Neutrophil (primary cell): ENCODE results near the gene LRP11.
"Not testable (repeated sequence)": the region's sequence is repeated elsewhere in the genome, so short reads cannot be mapped to it uniquely, and the experiment has no call there.

Experiments used
- H3K27ac ChIP-seq: fragments of 200-600 bp; sonication (generic); 2 replicates; pipeline ENCODE4 v1.5.1; 2016; ENCODE audit warnings: mild to moderate bottlenecking, moderate library complexity
- H3K27me3 ChIP-seq: fragments of 200-600 bp; sonication (generic); 2 replicates; pipeline ENCODE4 v1.6.0; 2016; ENCODE audit warnings: mild to moderate bottlenecking
- H3K36me3 ChIP-seq: fragments of 200-600 bp; sonication (generic); 2 replicates; pipeline ENCODE4 v1.5.1; 2017
- H3K4me1 ChIP-seq, 2 experiments: fragments of 200-600 bp in 1 of 2; sonication (generic) in 1 of 2; 1 replicate in 1 of 2; 2 replicates in 1 of 2; pipeline versions ENCODE4 v1.5.1 to v1.6.1; 2013 to 2016; ENCODE audit warnings: low read depth in 1 of 2, low read length in 1 of 2, mild to moderate bottlenecking in 1 of 2, moderate library complexity in 1 of 2; ENCODE audit not compliant: control insufficient read depth in 1 of 2, insufficient read depth in 1 of 2
- H3K4me3 ChIP-seq, 2 experiments: fragments of 200-600 bp in 1 of 2; sonication (generic) in 1 of 2; 1 replicate in 1 of 2; 2 replicates in 1 of 2; pipeline ENCODE4 v1.5.1; 2013 to 2016; ENCODE audit warnings: low read depth in 1 of 2, low read length in 1 of 2, mild to moderate bottlenecking in 1 of 2, moderate library complexity in 1 of 2
- H3K9me3 ChIP-seq: fragments of 200-600 bp; sonication (generic); 2 replicates; pipeline ENCODE4 v1.5.1; 2016
- CTCF ChIP-seq: fragments of 200-600 bp; sonication (generic); IDR thresholded peaks from 2 replicates; pipeline ENCODE4 v1.5.1; 2016; ENCODE audit warnings: antibody characterized with exemption

Gene LRP11

GRCh38 chr6:149895833-149896271, 31.7 kb upstream of the LRP11 start:
- H3K27ac ChIP-seq = no peak overlapping the region
- no peaks in the 10 kb centered on the region for H3K4me1 ChIP-seq
- no peaks in the 10 kb centered on the region for H3K36me3 ChIP-seq

GRCh38 chr6:149895048-149895590, 31.0 kb upstream of the LRP11 start:
- H3K4me1 ChIP-seq = no peaks in the 10 kb centered on the region
- no peak for TF ChIP-seq CTCF
- H3K27me3 ChIP-seq = no peaks in the 10 kb centered on the region
- H3K27ac ChIP-seq = no peak overlapping the region
- H3K9me3 ChIP-seq = no peaks in the 10 kb centered on the region
- no peaks in the 10 kb centered on the region for H3K36me3 ChIP-seq
- no peak overlapping the region for H3K4me3 ChIP-seq

More at GRCh38 chr6:149895833-149896271, 31.7 kb upstream of the LRP11 start:
- no peak for TF ChIP-seq CTCF
- Histone ChIP-seq H3K27me3 (no peaks in the 10 kb centered on the region), H3K4me3 (no peak overlapping the region), H3K9me3 (no peaks in the 10 kb centered on the region)

DNA sequence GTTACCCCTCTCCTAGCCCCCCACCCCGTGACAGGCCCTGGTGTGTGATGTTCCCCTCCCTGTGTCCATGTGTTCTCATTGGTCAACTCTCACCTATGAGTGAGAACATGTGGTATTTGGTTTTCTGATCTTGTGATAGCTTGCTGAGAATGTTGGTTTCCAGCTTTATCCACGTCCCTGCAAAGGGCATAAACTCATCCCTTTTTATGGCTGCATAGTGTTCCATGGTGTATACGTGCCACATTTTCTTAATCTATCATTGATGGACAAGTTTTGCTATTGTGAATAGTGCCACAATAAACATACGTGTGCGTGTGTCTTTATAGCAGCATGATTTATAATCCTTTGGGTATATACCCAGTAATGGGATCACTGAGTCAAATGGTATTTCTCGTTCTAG, 27.7 kb upstream of the LRP11 start:
- H3K27me3 ChIP-seq, H3K27ac ChIP-seq, H3K4me1 ChIP-seq, H3K9me3 ChIP-seq, H3K4me3 ChIP-seq, H3K36me3 ChIP-seq: not testable (repeated sequence)

DNA sequence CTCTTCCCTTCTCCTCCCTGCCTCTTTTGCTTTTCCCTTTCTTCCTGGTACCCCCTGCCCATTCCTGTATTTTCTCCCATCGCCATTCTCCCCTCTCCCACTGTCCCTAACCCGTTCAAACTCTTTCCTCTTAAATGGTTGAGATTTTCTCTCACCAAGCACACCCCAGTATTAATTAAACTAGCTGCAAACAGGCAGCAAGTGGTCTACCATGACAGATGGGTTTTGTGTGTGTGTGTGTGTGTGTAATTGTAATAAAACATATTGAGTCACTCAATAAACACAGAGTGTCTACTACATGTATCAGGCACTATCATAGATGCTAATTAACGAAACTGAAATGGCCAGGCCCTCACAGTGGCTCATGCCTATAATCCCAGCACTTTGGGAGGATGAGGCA, 27.1 kb upstream of the LRP11 start:
- Histone ChIP-seq H3K27ac (no peak overlapping the region), H3K9me3 (no peaks in the 10 kb centered on the region), H3K4me1 (no peaks in the 10 kb centered on the region), H3K36me3 (no peaks in the 10 kb centered on the region), H3K27me3 (peaks cover 4% of the 10 kb centered on the region), H3K4me3 (no peak overlapping the region)
- TF ChIP-seq CTCF = no peak

DNA sequence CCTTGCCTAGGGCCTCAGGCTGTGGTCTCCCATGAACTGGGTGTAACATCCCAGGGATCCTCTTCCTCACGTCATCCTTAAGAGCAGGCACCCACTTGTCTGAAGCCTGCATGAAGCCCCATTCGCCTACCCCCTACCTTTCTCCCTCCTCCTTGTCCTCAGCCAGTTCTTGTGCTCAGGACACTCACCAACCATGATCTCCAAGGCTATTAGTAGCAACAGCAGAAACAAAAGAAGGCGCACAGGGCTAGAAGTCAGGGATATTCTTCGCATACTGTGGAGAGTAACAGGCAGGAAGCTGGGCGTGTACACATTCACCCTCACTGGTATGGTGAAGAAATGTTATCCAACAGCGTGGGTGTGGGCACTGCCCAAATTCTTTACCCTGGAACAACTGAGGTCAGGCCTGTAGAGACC, 26.5 kb upstream of the LRP11 start:
- H3K27ac ChIP-seq = no peak overlapping the region
- no peaks in the 10 kb centered on the region for H3K36me3 ChIP-seq
- TF ChIP-seq CTCF = no peak
- no peaks in the 10 kb centered on the region for H3K4me1 ChIP-seq
- H3K27me3 ChIP-seq = peaks cover 4% of the 10 kb centered on the region
- no peak overlapping the region for H3K4me3 ChIP-seq
- no peaks in the 10 kb centered on the region for H3K9me3 ChIP-seq

DNA sequence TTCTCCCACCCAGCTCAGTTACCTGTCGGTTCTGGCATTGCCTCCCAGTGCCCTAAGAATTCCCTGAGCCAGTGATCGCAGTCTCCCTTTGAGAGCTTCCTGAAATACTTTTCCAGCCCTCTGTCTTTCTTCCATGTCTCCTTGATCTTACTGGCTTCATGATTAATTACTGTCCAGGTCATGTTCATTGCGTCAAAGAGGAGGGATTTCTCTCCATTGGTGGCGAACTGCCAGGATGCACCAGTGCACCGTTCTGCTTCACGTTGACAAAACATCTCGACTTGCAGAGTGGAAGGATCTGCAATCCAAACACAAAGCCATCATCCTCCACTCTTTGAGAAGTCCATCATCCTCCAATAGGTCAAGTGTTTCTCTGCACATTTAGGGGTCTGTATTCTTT, 25.2 kb upstream of the LRP11 start:
- no peaks in the 10 kb centered on the region for H3K4me1 ChIP-seq
- H3K27ac ChIP-seq = no peak overlapping the region

More for the DNA sequence above, 25.2 kb upstream of the LRP11 start:
- Histone ChIP-seq H3K4me3 (no peak overlapping the region), H3K27me3 (peaks cover 14% of the 10 kb centered on the region), H3K36me3 (no peaks in the 10 kb centered on the region), H3K9me3 (no peaks in the 10 kb centered on the region)
- no peak for TF ChIP-seq CTCF
